GM12878 (cell line): Measurements from ENCODE around the gene RIMBP2. TPM values are rescaled to one million over a fixed set of nuclear protein-coding genes. Genes with fewer than 3 reads are reported as not detected.

ENCODE experiments used
- ATAC-seq: fragments of 200-7000 bp; cut with Tn5 transposase; 3 replicates; pipeline ENCODE4 v1.9.1; 2020; ENCODE audit warnings: mild to moderate bottlenecking, moderate library complexity
- BruUV-seq: library from RNA; stranded (reverse); fragments of 400-500 nt; replicated peaks from 2 replicates; lab custom pipeline; 2021; lab: Mats Ljungman, UMichigan
- CTCF ChIA-PET: fragments of 300-600 bp; sonication (Branson Sonifier 250); formaldehyde crosslinking; extraction: SDS; loops from one replicate; lab custom pipeline; 2021; ENCODE audit warnings: inconsistent platforms; lab: Yijun Ruan, JAX
- POLR2A ChIA-PET: fragments of 350-600 bp; formaldehyde crosslinking; extraction: SDS; loops from one replicate; lab custom pipeline; 2021; ENCODE audit warnings: inconsistent platforms; lab: Charles Lee
- RAD21 ChIA-PET: fragments of 300-600 bp; sonication (Branson Sonifier 250); formaldehyde crosslinking; loops from one replicate; lab custom pipeline; 2023; ENCODE audit warnings: antibody characterized with exemption; ENCODE audit not compliant: unreplicated experiment; lab: Charles Lee
- SMC1A ChIA-PET: fragments of 300-600 bp; sonication (Branson Sonifier 250); formaldehyde crosslinking; loops from one replicate; lab custom pipeline; 2023; ENCODE audit not compliant: unreplicated experiment, uncharacterized antibody; lab: Charles Lee
- DNase-seq: peaks from one replicate; pipeline ENCODE4 v3.0.0-alpha.2; 2011; ENCODE audit warnings: low read depth, low spot score
- FAIRE-seq: peaks from 3 replicates; lab custom pipeline; 2011; peaks lifted over from hg19 to GRCh38; lab: Jason Lieb, UNC
- H2AFZ ChIP-seq: 2 replicates; pipeline ENCODE4 v1.6.0; 2011; ENCODE audit warnings: low read depth, low read length, control low read depth; ENCODE audit not compliant: control insufficient read depth
- H3K27ac ChIP-seq: 2 replicates; pipeline ENCODE4 v1.5.1; 2011; ENCODE audit warnings: control low read depth; ENCODE audit not compliant: control insufficient read depth, insufficient read depth
- H3K27me3 ChIP-seq, 2 experiments: replicated peaks in 1 of 2; 2 replicates each; pipeline versions ENCODE4 v1.6.0 to v1.6.1; 2011; ENCODE audit warnings: low read length in 1 of 2; ENCODE audit not compliant: control insufficient read depth in 2 of 2, insufficient read depth in 2 of 2
- H3K36me3 ChIP-seq, 2 experiments: 2 replicates each; pipeline ENCODE4 v1.5.1; 2011; ENCODE audit warnings: low read length in 1 of 2; ENCODE audit not compliant: control insufficient read depth in 2 of 2, insufficient read depth in 2 of 2
- H3K4me1 ChIP-seq: 2 replicates; pipeline ENCODE4 v1.6.1; 2011; ENCODE audit warnings: mild to moderate bottlenecking, low read length, moderate library complexity, mixed read lengths; ENCODE audit not compliant: control insufficient read depth, insufficient read depth
- H3K4me2 ChIP-seq: 2 replicates; pipeline ENCODE4 v1.6.0; 2011; ENCODE audit warnings: control low read depth; ENCODE audit not compliant: control insufficient read depth, insufficient read depth
- H3K4me3 ChIP-seq: fragments of 200-600 bp; sonication (generic); 2 replicates; pipeline ENCODE4 v1.5.1; 2016
- H3K79me2 ChIP-seq: 2 replicates; pipeline ENCODE4 v1.6.0; 2011; ENCODE audit warnings: low read length; ENCODE audit not compliant: control insufficient read depth, insufficient read depth
- H3K9ac ChIP-seq: 2 replicates; pipeline ENCODE4 v1.8.0; 2011; ENCODE audit warnings: low read length, control low read depth, mixed read lengths; ENCODE audit not compliant: control insufficient read depth, insufficient read depth
- H3K9me3 ChIP-seq: replicated peaks from 3 replicates; pipeline ENCODE4 v1.5.1; 2011; ENCODE audit warnings: mild to moderate bottlenecking, low read length; ENCODE audit not compliant: control insufficient read depth, insufficient read depth
- H4K20me1 ChIP-seq: 2 replicates; pipeline ENCODE4 v1.6.0; 2011; ENCODE audit not compliant: control insufficient read depth, insufficient read depth
- EGR1 ChIP-seq, 2 experiments: IDR thresholded peaks; 1 replicate in 1 of 2; 2 replicates in 1 of 2; pipeline ENCODE4 v1.6.1; 2011 to 2012; ENCODE audit warnings: low read depth in 2 of 2, low read length in 2 of 2, borderline replicate concordance in 1 of 2, mild to moderate bottlenecking in 1 of 2, moderate library complexity in 1 of 2
- EP300 ChIP-seq, 2 experiments: fragments of 150-350 bp in 1 of 2; IDR thresholded peaks; 2 replicates each; pipeline ENCODE4 v1.6.1; 2011 to 2012; ENCODE audit warnings: low read depth in 2 of 2, low read length in 2 of 2, borderline replicate concordance in 1 of 2, improper control_type of control experiment in 1 of 2, inconsistent platforms in 1 of 2; ENCODE audit not compliant: control insufficient read depth in 1 of 2
- EZH2 ChIP-seq: IDR thresholded peaks from 2 replicates; pipeline ENCODE4 v1.6.1; 2012; ENCODE audit warnings: low read depth, mild to moderate bottlenecking, control low read depth, inconsistent platforms, low read length, borderline replicate concordance; ENCODE audit not compliant: control insufficient read depth
- FOS ChIP-seq: IDR thresholded peaks from 3 replicates; pipeline ENCODE4 v1.6.1; 2011; ENCODE audit warnings: borderline replicate concordance; ENCODE audit not compliant: insufficient read length; ENCODE audit errors: extremely low read depth
- HDAC2 ChIP-seq: fragments of 200-600 bp; sonication (generic); IDR thresholded peaks from 2 replicates; pipeline ENCODE4 v1.6.1; 2017
- JUND ChIP-seq: IDR thresholded peaks from 2 replicates; pipeline ENCODE4 v1.6.1; 2012; ENCODE audit warnings: low read depth, mild to moderate bottlenecking, low read length, improper control_type of control experiment, moderate library complexity
- MYB ChIP-seq: fragments of 150-350 bp; IDR thresholded peaks from 2 replicates; pipeline ENCODE4 v1.6.1; 2014; ENCODE audit warnings: mild to moderate bottlenecking, low read depth, low read length, borderline replicate concordance
- STAT3 ChIP-seq: IDR thresholded peaks from 2 replicates; pipeline ENCODE4 v1.6.1; 2011; ENCODE audit warnings: low read depth, low read length, improper control_type of control experiment
- WGBS: methylation state at CpG from one replicate; pipeline ENCODE4 v1.1.6; 2016; ENCODE audit warnings: low lambda C conversion rate; ENCODE audit not compliant: insufficient replicate concordance, insufficient coverage; ENCODE audit errors: missing lambda C conversion rate; 5-methylcytosine and 5-hydroxymethylcytosine counted together
- in situ Hi-C: fragments of 300-500 bp; cut with MboI; formaldehyde crosslinking; loops from 9 replicates; pipeline ENCODE4 v1.14.3; 2018; ENCODE audit warnings: mixed read lengths
- intact Hi-C: fragments of 100-400 bp; cut with micrococcal nuclease; formaldehyde crosslinking; loops from one replicate; pipeline ENCODE4 v1.14.2; 2022; ENCODE audit not compliant: unreplicated experiment
- polyA plus RNA-seq, 11 experiments: library from polyadenylated mRNA; depleted of rRNA in 4 of 11; unstranded in 6 of 11; stranded (reverse) in 5 of 11; fragments of >200 nt; fragmentation: Nextera tagmentation in 4 of 11; fragmentation: Illumina TruSeq in 1 of 11; extraction: Ambion mirVana in 4 of 11; extraction: Trizol in 1 of 11; gene quantifications; 1 replicate in 1 of 11; 2 replicates in 10 of 11; pipeline versions ENCODE4 v1.2.1 to v1.2.3, GENCODE V29; 2011 to 2016; ENCODE audit warnings: inconsistent platforms in 2 of 11, missing spikeins in 2 of 11, low read depth in 1 of 11
- total RNA-seq, 4 experiments: library from RNA; depleted of rRNA in 3 of 4; stranded (reverse); fragments of >200 nt in 3 of 4; fragmentation: Illumina TruSeq in 1 of 4; extraction: Trizol in 1 of 4; gene quantifications; 2 replicates each; pipeline versions ENCODE4 v1.2.1 to v1.2.3, GENCODE V29; 2013 to 2021

RIMBP2 gene
- total and polyA plus RNA-seq, 10 of the 15 experiments (the other 5 are each of a cell fraction or from before 2014, with no cell fraction given), result 0.04 to 2.9 (median 0.07) TPM; not detected in 1

DNA sequence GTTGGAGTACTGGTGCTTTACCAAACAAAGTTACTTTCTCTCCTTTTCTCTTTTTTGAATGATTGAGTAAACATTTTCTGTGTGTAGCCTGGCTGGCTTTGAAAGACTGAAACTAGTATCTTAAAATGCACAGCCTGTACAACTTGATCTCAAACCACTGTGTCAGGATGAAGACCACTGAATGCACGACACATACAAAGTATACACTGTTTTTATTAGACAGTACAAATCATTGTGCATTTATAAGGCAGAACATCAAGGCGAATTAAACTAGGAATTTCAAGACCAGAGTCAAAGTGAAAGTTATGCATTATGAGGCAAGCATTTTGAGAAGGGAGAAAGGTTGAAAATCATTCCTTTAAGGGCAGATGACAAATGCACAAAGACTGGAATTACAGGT lies 319.4 kb downstream of the RIMBP2 start:
- no peak for FAIRE-seq
- H3K4me2 ChIP-seq, result no peak overlapping the region
- CTCF ChIA-PET, result no interaction called here
- intact Hi-C loops (no loop called here), in situ Hi-C loops (no loop called here)
- 0% methylated on average over 2 of the region's 2 CpGs for WGBS
- no peaks in the 10 kb centered on the region for H3K4me1 ChIP-seq
- H3K36me3 ChIP-seq, result no peaks in the 10 kb centered on the region
- POLR2A ChIA-PET, result interaction anchor here (0.6 kb wide), 1 partner anchor 47 kb away, joined by 4 read pairs; no protein-coding TSS in a partner anchor
- DNase-seq, result no peak
- no peak overlapping the region for H3K9ac ChIP-seq
- H3K27ac ChIP-seq, result no peak overlapping the region
- H3K27me3 ChIP-seq, result no peaks in the 10 kb centered on the region
- H3K79me2 ChIP-seq, result no peaks in the 10 kb centered on the region
- H4K20me1 ChIP-seq, result no peaks in the 10 kb centered on the region
- BruUV-seq, result no TSS peak
- RAD21 ChIA-PET, result no interaction called here
- TF ChIP-seq EP300 (IDR thresholded peaks at IDR 0.05; ENCODE audit: borderline replicate concordance in 1 of 2, control insufficient read depth in 1 of 2, low read depth in 2 of 2, low read length in 2 of 2) (no peak), FOS (no peak), STAT3 (no peak), EGR1 (IDR thresholded peaks at IDR 0.05; ENCODE audit: borderline replicate concordance in 1 of 2, low read depth in 2 of 2, low read length in 2 of 2) (no peak), MYB (no peak), JUND (no peak), HDAC2 (no peak), EZH2 (no peak)
- H2AFZ ChIP-seq, result no peak overlapping the region
- SMC1A ChIA-PET, result no interaction called here
- no peak overlapping the region for H3K4me3 ChIP-seq
- no peaks in the 10 kb centered on the region for H3K9me3 ChIP-seq
- ATAC-seq, result no peak
